ENCODE measurements around the gene STX2. TPM values are rescaled to one million over a fixed set of nuclear protein-coding genes. Genes with fewer than 3 reads are reported as not detected.

STX2 gene
- total RNA-seq, 2 donors from 2014 or later: 5.3 to 11.5 TPM

DNA sequence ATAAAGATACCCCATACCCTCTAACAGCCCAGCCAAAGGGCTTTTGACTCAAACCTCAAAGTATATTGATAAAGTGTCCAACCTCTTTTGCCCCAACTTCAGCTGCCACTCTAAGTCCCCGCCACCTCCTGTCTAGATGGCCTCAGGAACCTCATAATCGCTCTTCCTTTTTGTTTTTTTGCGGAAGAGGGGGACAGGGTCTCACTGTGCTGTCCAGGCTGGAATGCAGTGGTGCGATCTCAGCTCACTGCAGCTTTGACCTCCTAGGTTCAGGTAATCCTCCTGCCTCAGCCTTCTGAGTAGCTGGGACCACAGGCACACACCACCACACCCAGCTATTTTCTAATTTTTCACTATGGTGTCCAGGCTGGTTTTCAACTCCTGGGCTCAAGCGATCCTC, 60.3 kb downstream of the STX2 start:
- Histone ChIP-seq H3K27ac (no peak overlapping the region), H3K4me1 (replicated peaks) (no peaks in the 10 kb centered on the region), H3K4me3 (no peak overlapping the region), H3K36me3 (no peaks in the 10 kb centered on the region), H3K27me3 (replicated peaks; ENCODE audit: insufficient read depth) (no peaks in the 10 kb centered on the region), H3K9me3 (no peaks in the 10 kb centered on the region)
- TF ChIP-seq POLR2AphosphoS5 (IDR thresholded peaks at IDR 0.05) (no peak), POLR2A (IDR thresholded peaks at IDR 0.05) (no peak)
- TF ChIP-seq, protein P1, sequence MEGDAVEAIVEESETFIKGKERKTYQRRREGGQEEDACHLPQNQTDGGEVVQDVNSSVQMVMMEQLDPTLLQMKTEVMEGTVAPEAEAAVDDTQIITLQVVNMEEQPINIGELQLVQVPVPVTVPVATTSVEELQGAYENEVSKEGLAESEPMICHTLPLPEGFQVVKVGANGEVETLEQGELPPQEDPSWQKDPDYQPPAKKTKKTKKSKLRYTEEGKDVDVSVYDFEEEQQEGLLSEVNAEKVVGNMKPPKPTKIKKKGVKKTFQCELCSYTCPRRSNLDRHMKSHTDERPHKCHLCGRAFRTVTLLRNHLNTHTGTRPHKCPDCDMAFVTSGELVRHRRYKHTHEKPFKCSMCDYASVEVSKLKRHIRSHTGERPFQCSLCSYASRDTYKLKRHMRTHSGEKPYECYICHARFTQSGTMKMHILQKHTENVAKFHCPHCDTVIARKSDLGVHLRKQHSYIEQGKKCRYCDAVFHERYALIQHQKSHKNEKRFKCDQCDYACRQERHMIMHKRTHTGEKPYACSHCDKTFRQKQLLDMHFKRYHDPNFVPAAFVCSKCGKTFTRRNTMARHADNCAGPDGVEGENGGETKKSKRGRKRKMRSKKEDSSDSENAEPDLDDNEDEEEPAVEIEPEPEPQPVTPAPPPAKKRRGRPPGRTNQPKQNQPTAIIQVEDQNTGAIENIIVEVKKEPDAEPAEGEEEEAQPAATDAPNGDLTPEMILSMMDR (IDR thresholded peaks at IDR 0.05): no peak
- intact Hi-C loops (cut with DNase I): no loop called here
- 96% methylated on average over 5 of the region's 5 CpGs for WGBS
- DNase-seq (ENCODE audit: low spot score): no peak

- H3K27ac ChIP-seq: no peak overlapping the region
- H3K36me3 ChIP-seq: no peaks in the 10 kb centered on the region
- no peak for DNase-seq (ENCODE audit: low spot score)
- TF ChIP-seq POLR2AphosphoS5 (IDR thresholded peaks at IDR 0.05): no peak
- TF ChIP-seq, protein P1 (IDR thresholded peaks at IDR 0.05): no peak
- TF ChIP-seq POLR2A (IDR thresholded peaks at IDR 0.05): no peak
- no peak overlapping the region for H3K4me3 ChIP-seq
- no peaks in the 10 kb centered on the region for H3K4me1 ChIP-seq (replicated peaks)
- intact Hi-C loops (cut with DNase I): no loop called here
- 56% methylated on average over 11 of the region's 11 CpGs for WGBS
- H3K9me3 ChIP-seq: no peaks in the 10 kb centered on the region
- H3K27me3 ChIP-seq (replicated peaks; ENCODE audit: insufficient read depth): no peaks in the 10 kb centered on the region
Observed at GRCh38 chr12:130776857-130777339, 62.2 kb downstream of the STX2 start.

GRCh38 chr12:130775953-130776856, 62.8 kb downstream of the STX2 start:
- no peaks in the 10 kb centered on the region for H3K4me1 ChIP-seq (replicated peaks)
- no peaks in the 10 kb centered on the region for H3K36me3 ChIP-seq
- WGBS: 4% methylated on average over 29 of the region's 41 CpGs
- H3K27ac ChIP-seq: no peak overlapping the region
- no peaks in the 10 kb centered on the region for H3K27me3 ChIP-seq (replicated peaks; ENCODE audit: insufficient read depth)
- no peak overlapping the region for H3K4me3 ChIP-seq
- intact Hi-C loops (cut with DNase I): no loop called here
- H3K9me3 ChIP-seq: no peaks in the 10 kb centered on the region
- TF ChIP-seq POLR2AphosphoS5 (IDR thresholded peaks at IDR 0.05) (no peak), POLR2A (IDR thresholded peaks at IDR 0.05) (no peak)
- TF ChIP-seq, protein P1 (IDR thresholded peaks at IDR 0.05): no peak
- no peak for DNase-seq (ENCODE audit: low spot score)

DNA sequence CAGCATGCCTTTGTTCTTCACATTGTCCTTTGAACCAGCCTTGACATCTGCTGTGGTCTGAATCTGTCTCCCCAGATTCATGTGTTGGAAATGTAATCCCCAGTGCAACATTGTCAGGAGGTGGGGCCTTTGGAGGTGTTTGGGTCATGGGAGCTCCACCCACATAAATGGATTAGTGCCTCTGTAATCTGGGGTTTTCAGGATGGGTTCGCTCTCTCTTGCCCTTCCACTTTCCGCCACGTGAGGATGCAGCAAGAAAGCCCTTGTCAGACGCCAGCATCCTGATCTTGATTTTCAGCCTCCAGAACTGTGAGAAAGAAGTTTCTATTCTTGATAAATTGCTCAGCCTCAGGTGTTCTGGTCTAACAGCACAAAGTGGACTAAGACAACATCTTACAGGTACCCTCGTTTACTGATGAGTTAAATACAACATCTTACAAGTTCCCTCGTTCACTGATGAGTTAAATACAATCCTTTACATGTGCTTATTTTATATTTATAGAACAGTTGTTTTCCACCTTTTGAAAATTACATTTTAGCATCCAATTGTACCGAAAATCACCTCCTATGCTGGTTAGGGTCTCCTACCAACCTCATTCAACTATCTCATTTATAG, 68.5 kb downstream of the STX2 start:
- WGBS: 86% methylated on average over 7 of the region's 7 CpGs
- intact Hi-C loops (cut with DNase I): no loop called here
- no peak for TF ChIP-seq POLR2A (IDR thresholded peaks at IDR 0.05)
- TF ChIP-seq, protein P1 (IDR thresholded peaks at IDR 0.05): no peak
- no peak for TF ChIP-seq POLR2AphosphoS5 (IDR thresholded peaks at IDR 0.05)

More for the DNA sequence above, 68.5 kb downstream of the STX2 start:
- no peak for DNase-seq (ENCODE audit: low spot score)
- Histone ChIP-seq H3K4me3 (no peak overlapping the region), H3K9me3 (no peaks in the 10 kb centered on the region), H3K27me3 (replicated peaks; ENCODE audit: insufficient read depth) (no peaks in the 10 kb centered on the region), H3K27ac (no peak overlapping the region), H3K36me3 (no peaks in the 10 kb centered on the region), H3K4me1 (replicated peaks) (no peaks in the 10 kb centered on the region)

Measured in prostate gland (tissue), 2 donors.